Measurements from ENCODE around the gene OR12D3.

- no peak for TF ChIP-seq POLR2A (IDR thresholded peaks at IDR 0.05)
- TF ChIP-seq, protein P1, sequence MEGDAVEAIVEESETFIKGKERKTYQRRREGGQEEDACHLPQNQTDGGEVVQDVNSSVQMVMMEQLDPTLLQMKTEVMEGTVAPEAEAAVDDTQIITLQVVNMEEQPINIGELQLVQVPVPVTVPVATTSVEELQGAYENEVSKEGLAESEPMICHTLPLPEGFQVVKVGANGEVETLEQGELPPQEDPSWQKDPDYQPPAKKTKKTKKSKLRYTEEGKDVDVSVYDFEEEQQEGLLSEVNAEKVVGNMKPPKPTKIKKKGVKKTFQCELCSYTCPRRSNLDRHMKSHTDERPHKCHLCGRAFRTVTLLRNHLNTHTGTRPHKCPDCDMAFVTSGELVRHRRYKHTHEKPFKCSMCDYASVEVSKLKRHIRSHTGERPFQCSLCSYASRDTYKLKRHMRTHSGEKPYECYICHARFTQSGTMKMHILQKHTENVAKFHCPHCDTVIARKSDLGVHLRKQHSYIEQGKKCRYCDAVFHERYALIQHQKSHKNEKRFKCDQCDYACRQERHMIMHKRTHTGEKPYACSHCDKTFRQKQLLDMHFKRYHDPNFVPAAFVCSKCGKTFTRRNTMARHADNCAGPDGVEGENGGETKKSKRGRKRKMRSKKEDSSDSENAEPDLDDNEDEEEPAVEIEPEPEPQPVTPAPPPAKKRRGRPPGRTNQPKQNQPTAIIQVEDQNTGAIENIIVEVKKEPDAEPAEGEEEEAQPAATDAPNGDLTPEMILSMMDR (IDR thresholded peaks at IDR 0.05): no peak
Measured at GRCh38 chr6:29403801-29404200, 28.7 kb upstream of the OR12D3 start.
